Measurements from ENCODE around the gene MORC1.
A peak's percentile ranks its signal among the peaks of the same experiment; 100 is the strongest.

DNA sequence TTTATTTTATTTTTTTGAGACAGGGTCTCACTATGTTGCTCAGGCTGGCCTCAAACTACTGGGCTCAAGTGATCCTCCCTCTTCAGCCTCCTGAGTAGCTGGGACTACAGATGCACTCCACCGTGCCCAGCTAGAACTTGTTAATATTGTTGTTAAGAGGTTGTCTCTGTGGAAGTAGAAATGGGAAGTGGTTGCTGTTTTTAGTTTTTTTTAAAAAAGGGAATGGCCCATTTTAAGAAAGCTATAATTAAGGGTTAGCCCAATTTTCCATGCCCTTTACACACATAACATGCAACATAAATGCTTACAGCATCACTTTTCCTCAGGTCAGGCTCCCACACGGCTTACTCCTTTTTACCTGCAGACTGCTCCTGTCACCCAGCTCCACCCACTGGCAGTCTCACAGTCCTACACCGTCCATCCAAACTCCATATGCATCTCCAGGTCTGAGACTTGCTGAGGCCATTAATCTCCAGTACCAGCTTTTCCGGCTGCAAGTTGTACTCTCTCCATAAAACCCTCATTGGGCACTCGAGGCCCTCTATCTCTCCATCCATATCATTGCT is 19.8 kb downstream of the MORC1 start:
- TF ChIP-seq, protein P1, sequence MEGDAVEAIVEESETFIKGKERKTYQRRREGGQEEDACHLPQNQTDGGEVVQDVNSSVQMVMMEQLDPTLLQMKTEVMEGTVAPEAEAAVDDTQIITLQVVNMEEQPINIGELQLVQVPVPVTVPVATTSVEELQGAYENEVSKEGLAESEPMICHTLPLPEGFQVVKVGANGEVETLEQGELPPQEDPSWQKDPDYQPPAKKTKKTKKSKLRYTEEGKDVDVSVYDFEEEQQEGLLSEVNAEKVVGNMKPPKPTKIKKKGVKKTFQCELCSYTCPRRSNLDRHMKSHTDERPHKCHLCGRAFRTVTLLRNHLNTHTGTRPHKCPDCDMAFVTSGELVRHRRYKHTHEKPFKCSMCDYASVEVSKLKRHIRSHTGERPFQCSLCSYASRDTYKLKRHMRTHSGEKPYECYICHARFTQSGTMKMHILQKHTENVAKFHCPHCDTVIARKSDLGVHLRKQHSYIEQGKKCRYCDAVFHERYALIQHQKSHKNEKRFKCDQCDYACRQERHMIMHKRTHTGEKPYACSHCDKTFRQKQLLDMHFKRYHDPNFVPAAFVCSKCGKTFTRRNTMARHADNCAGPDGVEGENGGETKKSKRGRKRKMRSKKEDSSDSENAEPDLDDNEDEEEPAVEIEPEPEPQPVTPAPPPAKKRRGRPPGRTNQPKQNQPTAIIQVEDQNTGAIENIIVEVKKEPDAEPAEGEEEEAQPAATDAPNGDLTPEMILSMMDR (IDR thresholded peaks at IDR 0.05): peak; percentile 29 to 52 (median 44)
- no peak for TF ChIP-seq POLR2A (IDR thresholded peaks at IDR 0.05)
